Astrocyte (in vitro differentiated cells and primary cell): ENCODE measurements around the gene PLAAT2.

ENCODE experiments used
- CTCF ChIP-seq: IDR thresholded peaks from 2 replicates; pipeline ENCODE4 v1.5.1; 2011; ENCODE audit warnings: low read depth, mild to moderate bottlenecking, inconsistent platforms, low read length, moderate library complexity; ENCODE audit not compliant: insufficient read depth
- EZH2 ChIP-seq: IDR thresholded peaks from 2 replicates; pipeline ENCODE4 v1.6.1; 2012; ENCODE audit warnings: mild to moderate bottlenecking, low read length, inconsistent platforms; ENCODE audit not compliant: insufficient read depth

GRCh38 chr11:63564784-63565350 is 1.7 kb upstream of the PLAAT2 start:
- TF ChIP-seq CTCF (no peak), EZH2 (no peak)
